Cardiac ventricle fibroblast (primary cell): ENCODE data around the gene SLC25A48. TPM values are rescaled to one million over a fixed set of nuclear protein-coding genes. Genes with fewer than 3 reads are reported as not detected.

Source experiments
- total RNA-seq: library from RNA; depleted of rRNA; stranded (reverse); fragments of >200 nt; gene quantifications from 2 replicates; pipeline ENCODE4 v1.2.3, GENCODE V29; 2015

Gene SLC25A48
- total RNA-seq: not detected in 2 replicates

DNA sequence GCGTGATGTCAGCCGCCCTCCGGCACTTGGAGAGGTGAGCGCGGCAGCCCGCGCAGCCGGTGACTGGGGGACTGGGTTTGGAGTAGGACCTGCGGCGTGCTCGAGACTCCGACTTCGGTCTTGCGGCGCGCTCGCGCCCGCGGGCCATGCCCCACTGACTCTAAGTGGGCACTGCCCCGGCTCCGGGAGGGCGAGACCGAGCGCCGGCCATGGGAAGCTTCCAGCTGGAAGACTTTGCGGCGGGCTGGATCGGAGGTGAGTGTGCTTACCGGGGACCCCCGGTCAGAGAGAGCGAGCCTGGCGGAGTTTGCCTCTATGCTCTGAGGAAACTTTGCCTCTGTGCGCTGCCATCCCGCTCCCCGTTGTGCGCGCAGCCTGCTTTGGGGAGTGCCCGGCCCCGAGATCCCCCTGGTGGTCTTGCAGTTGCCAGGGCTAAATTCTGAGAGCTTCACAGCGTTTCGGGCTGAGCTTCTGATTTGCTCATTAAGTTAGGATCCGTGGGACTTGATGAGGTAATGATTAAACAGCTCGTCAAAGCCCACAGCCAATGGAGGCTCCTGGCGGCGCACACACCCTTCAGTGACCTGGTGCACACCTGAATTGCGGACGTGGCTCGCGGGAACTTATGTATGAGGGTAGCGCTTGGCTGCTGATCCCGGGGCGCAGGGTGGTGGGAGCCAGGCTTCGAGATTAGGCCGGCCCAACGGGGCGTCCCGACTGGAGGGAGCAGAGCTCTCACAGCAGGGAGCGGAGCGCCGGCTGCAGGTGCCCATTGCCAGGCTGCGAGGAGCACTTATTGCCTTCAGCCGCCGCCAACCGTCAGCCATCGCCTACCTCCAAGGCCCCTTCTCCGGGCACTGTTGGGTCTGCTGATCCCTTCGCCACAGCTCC lies at the start of gene SLC25A48:
Gene SLC25A48, plus strand, starts transcription at position 25 of the 891 bp plus-strand sequence. Its CDS starts 185 bp downstream, at position 210.

GRCh38 chr5:135895474-135896006 lies 61.1 kb downstream of the SLC25A48 start, which contains the start of gene IL9:
IL9 (minus strand) TSS chr5:135895841; CDS start chr5:135895816, 25 bp downstream.

Other genes starting within 250 kb of the SLC25A48 start
- not detected in 2 replicates for gene IL9, start 61.2 kb downstream of the SLC25A48 start, total RNA-seq
- gene LECT2, start 120.3 kb downstream of the SLC25A48 start, total RNA-seq: not detected in 2 replicates
- 319 and 366 TPM in 2 replicates for gene TGFBI, start 194.3 kb downstream of the SLC25A48 start, total RNA-seq